ENCODE data around the gene PPP1R36. TPM values are rescaled to one million over a fixed set of nuclear protein-coding genes. Genes with fewer than 3 reads are reported as not detected.
A peak's percentile ranks its signal among the peaks of the same experiment; 100 is the strongest.

Gene PPP1R36
- total and polyA plus RNA-seq, 2 donors from 2014 or later = 2.7 to 2.8 TPM

GRCh38 chr14:64584190-64584589, 34.4 kb downstream of the PPP1R36 start:
- H3K9me3 ChIP-seq (ENCODE audit: control insufficient read depth in 2 of 3, insufficient read depth in 1 of 3, low read length in 3 of 3) = no peaks in the 10 kb centered on the region
- H3K27me3 ChIP-seq (ENCODE audit: control insufficient read depth, insufficient read depth, low read length) = no peaks in the 10 kb centered on the region
- H3K36me3 ChIP-seq (ENCODE audit: control insufficient read depth in 2 of 3, insufficient read depth in 3 of 3, low read length in 3 of 3) = no peaks in the 10 kb centered on the region
- H3K4me3 ChIP-seq (ENCODE audit: low read length in 3 of 3) = no peak overlapping the region
- H3K9ac ChIP-seq (ENCODE audit: low read length in 3 of 3) = no peak overlapping the region
- intact Hi-C loops (cut with DNase I) = no loop called here
- DNase-seq (peak in 3 of 5 donors; percentile 46 to 74 (median 74)), FAIRE-seq (no peak)
- TF ChIP-seq CTCF (IDR thresholded peaks at IDR 0.05; ENCODE audit: borderline replicate concordance, extremely low read depth, insufficient read depth) = no peak
- H3K4me1 ChIP-seq (ENCODE audit: control insufficient read depth in 2 of 3, insufficient read depth in 2 of 3, low read depth in 1 of 3, low read length in 3 of 3) = peaks cover 2 to 6% (median 4%) of the 10 kb centered on the region in 3 donors
- H3K27ac ChIP-seq (ENCODE audit: low read depth in 2 of 2, low read length in 2 of 2) = no peak overlapping the region

- Histone ChIP-seq H3K9me3 (ENCODE audit: control insufficient read depth in 2 of 3, insufficient read depth in 1 of 3, low read length in 3 of 3) (no peaks in the 10 kb centered on the region), H3K9ac (ENCODE audit: low read length in 3 of 3) (no peak overlapping the region), H3K4me3 (ENCODE audit: low read length in 3 of 3) (no peak overlapping the region), H3K27me3 (ENCODE audit: control insufficient read depth, insufficient read depth, low read length) (no peaks in the 10 kb centered on the region), H3K27ac (ENCODE audit: low read depth in 2 of 2, low read length in 2 of 2) (no peak overlapping the region), H3K4me1 (ENCODE audit: control insufficient read depth in 2 of 3, insufficient read depth in 2 of 3, low read depth in 1 of 3, low read length in 3 of 3) (no peaks in the 10 kb centered on the region), H3K36me3 (ENCODE audit: control insufficient read depth in 2 of 3, insufficient read depth in 3 of 3, low read length in 3 of 3) (no peaks in the 10 kb centered on the region)
- intact Hi-C loops (cut with DNase I) = no loop called here
- no peak for TF ChIP-seq CTCF (IDR thresholded peaks at IDR 0.05; ENCODE audit: borderline replicate concordance, extremely low read depth, insufficient read depth)
- DNase-seq (no peak), FAIRE-seq (no peak)
Observed at GRCh38 chr14:64591809-64592208, 42.0 kb downstream of the PPP1R36 start.

GRCh38 chr14:64594438-64594837, 44.7 kb downstream of the PPP1R36 start:
- FAIRE-seq = no peak
- no peak for TF ChIP-seq CTCF (IDR thresholded peaks at IDR 0.05; ENCODE audit: borderline replicate concordance, extremely low read depth, insufficient read depth)
- Histone ChIP-seq H3K4me3 (ENCODE audit: low read length in 3 of 3) (no peak overlapping the region), H3K36me3 (ENCODE audit: control insufficient read depth in 2 of 3, insufficient read depth in 3 of 3, low read length in 3 of 3) (no peaks in the 10 kb centered on the region), H3K9me3 (ENCODE audit: control insufficient read depth in 2 of 3, insufficient read depth in 1 of 3, low read length in 3 of 3) (no peaks in the 10 kb centered on the region), H3K9ac (ENCODE audit: low read length in 3 of 3) (no peak overlapping the region), H3K27ac (ENCODE audit: low read depth in 2 of 2, low read length in 2 of 2) (no peak overlapping the region), H3K4me1 (ENCODE audit: control insufficient read depth in 2 of 3, insufficient read depth in 2 of 3, low read depth in 1 of 3, low read length in 3 of 3) (no peaks in the 10 kb centered on the region), H3K27me3 (ENCODE audit: control insufficient read depth, insufficient read depth, low read length) (no peaks in the 10 kb centered on the region)
- intact Hi-C loops (cut with DNase I) = no loop called here
- no peak for DNase-seq

- Histone ChIP-seq H3K9ac (ENCODE audit: low read length in 3 of 3) (no peak overlapping the region), H3K27me3 (ENCODE audit: control insufficient read depth, insufficient read depth, low read length) (no peaks in the 10 kb centered on the region), H3K9me3 (ENCODE audit: control insufficient read depth in 2 of 3, insufficient read depth in 1 of 3, low read length in 3 of 3) (no peaks in the 10 kb centered on the region), H3K4me1 (ENCODE audit: control insufficient read depth in 2 of 3, insufficient read depth in 2 of 3, low read depth in 1 of 3, low read length in 3 of 3) (no peaks in the 10 kb centered on the region), H3K27ac (ENCODE audit: low read depth in 2 of 2, low read length in 2 of 2) (no peak overlapping the region), H3K36me3 (ENCODE audit: control insufficient read depth in 2 of 3, insufficient read depth in 3 of 3, low read length in 3 of 3) (no peaks in the 10 kb centered on the region), H3K4me3 (ENCODE audit: low read length in 3 of 3) (no peak overlapping the region)
- DNase-seq = no peak
- FAIRE-seq = no peak
- no peak for TF ChIP-seq CTCF (IDR thresholded peaks at IDR 0.05; ENCODE audit: borderline replicate concordance, extremely low read depth, insufficient read depth)
- intact Hi-C loops (cut with DNase I) = no loop called here
Observed at GRCh38 chr14:64598404-64598803, 48.6 kb downstream of the PPP1R36 start.
